ENCODE results near the gene TUBGCP3. TPM values are rescaled to one million over a fixed set of nuclear protein-coding genes. Genes with fewer than 3 reads are reported as not detected.
"Not testable (repeated sequence)": the region's sequence is repeated elsewhere in the genome, so short reads cannot be mapped to it uniquely, and the experiment has no call there.

TUBGCP3 gene
- total RNA-seq, 2 experiments from 2014 or later = 19.4 to 36.2 TPM

- Histone ChIP-seq H3K36me3 (ENCODE audit: insufficient read depth, low read length) (no peaks in the 10 kb centered on the region), H3K4me2 (ENCODE audit: low read length) (no peak overlapping the region), H3K4me1 (ENCODE audit: insufficient read depth, low read length, poor library complexity, severe bottlenecking) (no peaks in the 10 kb centered on the region), H3K4me3 (ENCODE audit: low read depth, low read length, poor library complexity, severe bottlenecking) (no peak overlapping the region), H4K20me1 (ENCODE audit: insufficient read depth, low read length) (no peaks in the 10 kb centered on the region), H3K9me3 (ENCODE audit: low read length) (no peaks in the 10 kb centered on the region), H3K79me2 (ENCODE audit: insufficient read depth, low read depth, low read length) (no peaks in the 10 kb centered on the region), H3K9me2 (ENCODE audit: insufficient read depth, low read length) (no peaks in the 10 kb centered on the region), H3K27ac (ENCODE audit: low read depth, low read length, poor library complexity, severe bottlenecking) (no peak overlapping the region), H2AFZ (ENCODE audit: low read length) (no peak overlapping the region)
- POLR2A ChIA-PET = no interaction called here
- CTCF ChIA-PET (ENCODE audit: unreplicated experiment) = no interaction called here
- TF ChIP-seq EZH2phosphoT487 (IDR thresholded peaks at IDR 0.05; ENCODE audit: borderline replicate concordance, low read depth, low read length) = no peak
- TF ChIP-seq, protein P1, sequence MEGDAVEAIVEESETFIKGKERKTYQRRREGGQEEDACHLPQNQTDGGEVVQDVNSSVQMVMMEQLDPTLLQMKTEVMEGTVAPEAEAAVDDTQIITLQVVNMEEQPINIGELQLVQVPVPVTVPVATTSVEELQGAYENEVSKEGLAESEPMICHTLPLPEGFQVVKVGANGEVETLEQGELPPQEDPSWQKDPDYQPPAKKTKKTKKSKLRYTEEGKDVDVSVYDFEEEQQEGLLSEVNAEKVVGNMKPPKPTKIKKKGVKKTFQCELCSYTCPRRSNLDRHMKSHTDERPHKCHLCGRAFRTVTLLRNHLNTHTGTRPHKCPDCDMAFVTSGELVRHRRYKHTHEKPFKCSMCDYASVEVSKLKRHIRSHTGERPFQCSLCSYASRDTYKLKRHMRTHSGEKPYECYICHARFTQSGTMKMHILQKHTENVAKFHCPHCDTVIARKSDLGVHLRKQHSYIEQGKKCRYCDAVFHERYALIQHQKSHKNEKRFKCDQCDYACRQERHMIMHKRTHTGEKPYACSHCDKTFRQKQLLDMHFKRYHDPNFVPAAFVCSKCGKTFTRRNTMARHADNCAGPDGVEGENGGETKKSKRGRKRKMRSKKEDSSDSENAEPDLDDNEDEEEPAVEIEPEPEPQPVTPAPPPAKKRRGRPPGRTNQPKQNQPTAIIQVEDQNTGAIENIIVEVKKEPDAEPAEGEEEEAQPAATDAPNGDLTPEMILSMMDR (conservative IDR thresholded peaks at IDR 0.05; ENCODE audit: low read length) = no peak
- no TSS peak for BruUV-seq (replicated peaks)
- no peak for DNase-seq (ENCODE audit: low spot score)
- intact Hi-C loops (cut with micrococcal nuclease; ENCODE audit: unreplicated experiment) = no loop called here
Measured at GRCh38 chr13:112636401-112636975, 48.5 kb upstream of the TUBGCP3 start.

DNA sequence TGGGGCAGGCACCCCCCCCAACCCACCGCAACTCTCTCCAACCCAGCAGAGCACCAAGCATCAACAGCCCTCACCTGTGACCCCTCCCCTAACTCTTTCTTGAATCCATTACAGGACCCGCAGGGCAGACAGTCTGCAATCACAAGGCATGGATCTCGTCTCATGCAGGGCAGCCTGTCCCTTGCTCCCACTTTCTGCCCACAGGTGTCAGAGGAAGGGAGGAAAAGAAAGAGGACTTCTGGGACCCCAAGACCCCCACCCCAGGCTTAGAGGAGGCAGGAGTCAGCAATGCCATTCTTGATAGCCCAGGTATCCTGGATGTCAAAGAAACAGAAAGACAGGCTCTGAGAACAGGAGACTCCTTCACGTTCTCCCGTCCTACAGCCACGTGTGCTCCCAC is 47.4 kb upstream of the TUBGCP3 start:
- Histone ChIP-seq H3K9me2 (ENCODE audit: insufficient read depth, low read length) (no peaks in the 10 kb centered on the region), H2AFZ (ENCODE audit: low read length) (no peak overlapping the region), H3K79me2 (ENCODE audit: insufficient read depth, low read depth, low read length) (no peaks in the 10 kb centered on the region), H3K4me3 (ENCODE audit: low read depth, low read length, poor library complexity, severe bottlenecking) (no peak overlapping the region), H3K4me2 (ENCODE audit: low read length) (no peak overlapping the region), H3K4me1 (ENCODE audit: insufficient read depth, low read length, poor library complexity, severe bottlenecking) (no peaks in the 10 kb centered on the region), H3K27ac (ENCODE audit: low read depth, low read length, poor library complexity, severe bottlenecking) (no peak overlapping the region), H4K20me1 (ENCODE audit: insufficient read depth, low read length) (no peaks in the 10 kb centered on the region), H3K9me3 (ENCODE audit: low read length) (no peaks in the 10 kb centered on the region), H3K36me3 (ENCODE audit: insufficient read depth, low read length) (no peaks in the 10 kb centered on the region)
- POLR2A ChIA-PET = no interaction called here
- intact Hi-C loops (cut with micrococcal nuclease; ENCODE audit: unreplicated experiment) = no loop called here
- no TSS peak for BruUV-seq (replicated peaks)
- CTCF ChIA-PET (ENCODE audit: unreplicated experiment) = no interaction called here
- DNase-seq (ENCODE audit: low spot score) = no peak
- TF ChIP-seq, protein P1 (conservative IDR thresholded peaks at IDR 0.05; ENCODE audit: low read length) = no peak
- TF ChIP-seq EZH2phosphoT487 (IDR thresholded peaks at IDR 0.05; ENCODE audit: borderline replicate concordance, low read depth, low read length) = no peak

DNA sequence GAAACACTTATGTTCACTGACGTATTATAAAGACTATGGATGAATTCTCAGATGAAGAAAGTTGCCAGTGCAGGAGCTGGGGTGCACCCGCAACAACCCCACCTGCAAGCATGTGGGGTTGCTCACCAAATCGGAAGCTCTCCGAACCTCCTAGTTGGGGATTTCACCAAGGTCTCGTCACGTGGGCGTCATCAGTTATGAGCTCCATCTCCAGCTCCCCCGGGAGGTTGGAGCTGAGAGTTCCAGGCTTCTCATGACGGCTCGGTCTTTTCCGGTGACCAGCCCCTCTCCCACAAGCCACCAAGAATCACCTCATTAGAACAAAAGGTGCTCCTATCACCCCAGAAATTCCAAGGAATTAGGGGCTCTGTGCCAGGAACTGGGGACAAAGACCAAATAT is 46.1 kb upstream of the TUBGCP3 start:
- no peaks in the 10 kb centered on the region for H3K79me2 ChIP-seq (ENCODE audit: insufficient read depth, low read depth, low read length)
- no peak overlapping the region for H3K27ac ChIP-seq (ENCODE audit: low read depth, low read length, poor library complexity, severe bottlenecking)
- no peaks in the 10 kb centered on the region for H3K36me3 ChIP-seq (ENCODE audit: insufficient read depth, low read length)
- no TSS peak for BruUV-seq (replicated peaks)
- H2AFZ ChIP-seq (ENCODE audit: low read length) = no peak overlapping the region
- ChIA-PET POLR2A (interaction anchor here (0.6 kb wide), 1 partner anchor 14 kb away, joined by 3 read pairs; no protein-coding TSS in a partner anchor), CTCF (ENCODE audit: unreplicated experiment) (no interaction called here)
- DNase-seq (ENCODE audit: low spot score) = no peak
- no peaks in the 10 kb centered on the region for H3K9me2 ChIP-seq (ENCODE audit: insufficient read depth, low read length)
- TF ChIP-seq, protein P1 (conservative IDR thresholded peaks at IDR 0.05; ENCODE audit: low read length) = no peak
- no peaks in the 10 kb centered on the region for H3K9me3 ChIP-seq (ENCODE audit: low read length)
- no peak overlapping the region for H3K4me3 ChIP-seq (ENCODE audit: low read depth, low read length, poor library complexity, severe bottlenecking)
- intact Hi-C loops (cut with micrococcal nuclease; ENCODE audit: unreplicated experiment) = no loop called here
- no peaks in the 10 kb centered on the region for H4K20me1 ChIP-seq (ENCODE audit: insufficient read depth, low read length)
- H3K4me2 ChIP-seq (ENCODE audit: low read length) = no peak overlapping the region
- no peaks in the 10 kb centered on the region for H3K4me1 ChIP-seq (ENCODE audit: insufficient read depth, low read length, poor library complexity, severe bottlenecking)

GRCh38 chr13:112630226-112630625 is 42.3 kb upstream of the TUBGCP3 start:
- CTCF ChIA-PET (ENCODE audit: unreplicated experiment); H3K4me2 ChIP-seq (ENCODE audit: low read length); BruUV-seq (replicated peaks): not testable (repeated sequence)

More at GRCh38 chr13:112630226-112630625, 42.3 kb upstream of the TUBGCP3 start:
- H2AFZ ChIP-seq (ENCODE audit: low read length); H4K20me1 ChIP-seq (ENCODE audit: insufficient read depth, low read length); H3K9me2 ChIP-seq (ENCODE audit: insufficient read depth, low read length); DNase-seq (ENCODE audit: low spot score); H3K4me1 ChIP-seq (ENCODE audit: insufficient read depth, low read length, poor library complexity, severe bottlenecking); H3K4me3 ChIP-seq (ENCODE audit: low read depth, low read length, poor library complexity, severe bottlenecking); H3K36me3 ChIP-seq (ENCODE audit: insufficient read depth, low read length); intact Hi-C loops (cut with micrococcal nuclease; ENCODE audit: unreplicated experiment); H3K27ac ChIP-seq (ENCODE audit: low read depth, low read length, poor library complexity, severe bottlenecking); H3K9me3 ChIP-seq (ENCODE audit: low read length); H3K79me2 ChIP-seq (ENCODE audit: insufficient read depth, low read depth, low read length); POLR2A ChIA-PET: not testable (repeated sequence)

All from OCI-LY7 (cell line).